Activated T-helper 17 cell treated with anti-CD3 and anti-CD28 coated beads, Interleukin-2, amount 50 U/mL, for 72 hours (primary cell): ENCODE measurements around the gene RSRC1. TPM values are rescaled to one million over a fixed set of nuclear protein-coding genes. Genes with fewer than 3 reads are reported as not detected.
"Not testable (repeated sequence)": the region's sequence is repeated elsewhere in the genome, so short reads cannot be mapped to it uniquely, and the experiment has no call there.

Source experiments
- ATAC-seq: fragments of 150-1000 bp; cut with Tn5 transposase; replicated peaks from 2 replicates; pipeline ENCODE4 v1.10.0; 2021; ENCODE audit warnings: mild to moderate bottlenecking, moderate library complexity
- H3K27ac Mint-ChIP-seq: one replicate; pipeline ENCODE4 v1.8.0; 2022; ENCODE audit warnings: mixed read lengths
- H3K27me3 Mint-ChIP-seq: one replicate; pipeline ENCODE4 v1.8.0; 2022; ENCODE audit warnings: mixed read lengths
- H3K36me3 Mint-ChIP-seq: one replicate; pipeline ENCODE4 v1.8.0; 2022; ENCODE audit warnings: low read depth, mild to moderate bottlenecking, mixed read lengths
- H3K4me1 Mint-ChIP-seq: one replicate; pipeline ENCODE4 v1.8.0; 2022; ENCODE audit warnings: mixed read lengths
- H3K4me3 Mint-ChIP-seq: one replicate; pipeline ENCODE4 v1.8.0; 2022; ENCODE audit warnings: mild to moderate bottlenecking, mixed read lengths
- H3K9me3 Mint-ChIP-seq: one replicate; pipeline ENCODE4 v1.8.0; 2022; ENCODE audit warnings: mixed read lengths
- total RNA-seq, 2 donors: library from RNA; stranded (reverse); gene quantifications; one replicate each; pipeline ENCODE4 v1.2.3, GENCODE V29; 2022

Gene RSRC1
- total RNA-seq, 2 donors from 2014 or later = 28.2 to 32.4 TPM

- H3K4me1 Mint-ChIP-seq = peaks cover 4% of the 10 kb centered on the region
- H3K27me3 Mint-ChIP-seq = no peaks in the 10 kb centered on the region
- no peak for ATAC-seq
- no peaks in the 10 kb centered on the region for H3K36me3 Mint-ChIP-seq
- H3K9me3 Mint-ChIP-seq = no peaks in the 10 kb centered on the region
- no peak overlapping the region for H3K27ac Mint-ChIP-seq
- no peak overlapping the region for H3K4me3 Mint-ChIP-seq
Observed at GRCh38 chr3:158330870-158331269, 221.0 kb downstream of the RSRC1 start.

GRCh38 chr3:158333736-158334135 is 223.8 kb downstream of the RSRC1 start:
- H3K27ac Mint-ChIP-seq = no peak overlapping the region
- no peak overlapping the region for H3K4me3 Mint-ChIP-seq
- no peaks in the 10 kb centered on the region for H3K9me3 Mint-ChIP-seq
- H3K27me3 Mint-ChIP-seq = no peaks in the 10 kb centered on the region
- peaks cover 2% of the 10 kb centered on the region for H3K4me1 Mint-ChIP-seq
- ATAC-seq = no peak
- no peaks in the 10 kb centered on the region for H3K36me3 Mint-ChIP-seq

GRCh38 chr3:158337110-158337509 is 227.2 kb downstream of the RSRC1 start:
- Mint-ChIP-seq H3K9me3 (peaks cover 4% of the 10 kb centered on the region), H3K36me3 (no peaks in the 10 kb centered on the region), H3K27ac (no peak overlapping the region), H3K4me1 (no peaks in the 10 kb centered on the region), H3K4me3 (no peak overlapping the region), H3K27me3 (no peaks in the 10 kb centered on the region)
- no peak for ATAC-seq

GRCh38 chr3:158339638-158340037 is 229.7 kb downstream of the RSRC1 start:
- Mint-ChIP-seq H3K27me3 (no peaks in the 10 kb centered on the region), H3K4me1 (no peaks in the 10 kb centered on the region), H3K27ac (no peak overlapping the region), H3K36me3 (no peaks in the 10 kb centered on the region), H3K9me3 (peaks cover 4% of the 10 kb centered on the region), H3K4me3 (no peak overlapping the region)
- ATAC-seq = no peak

- not testable (repeated sequence) for H3K4me1 Mint-ChIP-seq, H3K27me3 Mint-ChIP-seq, ATAC-seq, H3K9me3 Mint-ChIP-seq, H3K36me3 Mint-ChIP-seq, H3K27ac Mint-ChIP-seq, H3K4me3 Mint-ChIP-seq
Observed at GRCh38 chr3:158340951-158341350, 231.1 kb downstream of the RSRC1 start.

- no peak overlapping the region for H3K4me3 Mint-ChIP-seq
- no peak for ATAC-seq
- H3K27ac Mint-ChIP-seq = no peak overlapping the region
- H3K9me3 Mint-ChIP-seq = no peaks in the 10 kb centered on the region
- H3K36me3 Mint-ChIP-seq = no peaks in the 10 kb centered on the region
- no peaks in the 10 kb centered on the region for H3K27me3 Mint-ChIP-seq
- no peaks in the 10 kb centered on the region for H3K4me1 Mint-ChIP-seq
Observed at GRCh38 chr3:158347966-158348365, 238.1 kb downstream of the RSRC1 start.

- no peaks in the 10 kb centered on the region for H3K4me1 Mint-ChIP-seq
Observed at GRCh38 chr3:158350971-158351370, 241.1 kb downstream of the RSRC1 start.

GRCh38 chr3:158352551-158352950 is 242.7 kb downstream of the RSRC1 start:
- Mint-ChIP-seq H3K36me3 (no peaks in the 10 kb centered on the region), H3K27ac (no peak overlapping the region), H3K4me3 (no peak overlapping the region), H3K9me3 (no peaks in the 10 kb centered on the region), H3K27me3 (no peaks in the 10 kb centered on the region), H3K4me1 (no peaks in the 10 kb centered on the region)
- ATAC-seq = no peak

More at GRCh38 chr3:158350971-158351370, 241.1 kb downstream of the RSRC1 start:
- no peaks in the 10 kb centered on the region for H3K27me3 Mint-ChIP-seq
- no peak for ATAC-seq
- no peaks in the 10 kb centered on the region for H3K9me3 Mint-ChIP-seq
- no peaks in the 10 kb centered on the region for H3K36me3 Mint-ChIP-seq
- H3K27ac Mint-ChIP-seq = no peak overlapping the region
- no peak overlapping the region for H3K4me3 Mint-ChIP-seq

- H3K4me1 Mint-ChIP-seq = no peaks in the 10 kb centered on the region
- H3K4me3 Mint-ChIP-seq = no peak overlapping the region
- H3K36me3 Mint-ChIP-seq = peaks cover 11% of the 10 kb centered on the region
- ATAC-seq = no peak
- H3K27ac Mint-ChIP-seq = no peak overlapping the region
- H3K27me3 Mint-ChIP-seq = no peaks in the 10 kb centered on the region
- H3K9me3 Mint-ChIP-seq = no peaks in the 10 kb centered on the region
Observed at GRCh38 chr3:158354713-158355112, 244.8 kb downstream of the RSRC1 start.

GRCh38 chr3:158355623-158356588 is 246.0 kb downstream of the RSRC1 start:
- no peak overlapping the region for H3K27ac Mint-ChIP-seq
- no peaks in the 10 kb centered on the region for H3K9me3 Mint-ChIP-seq
- no peak overlapping the region for H3K4me3 Mint-ChIP-seq
- H3K4me1 Mint-ChIP-seq = no peaks in the 10 kb centered on the region
- peaks cover 13% of the 10 kb centered on the region for H3K36me3 Mint-ChIP-seq
- ATAC-seq = no peak
- H3K27me3 Mint-ChIP-seq = no peaks in the 10 kb centered on the region

- Mint-ChIP-seq H3K4me1 (no peaks in the 10 kb centered on the region), H3K4me3 (no peak overlapping the region), H3K27me3 (no peaks in the 10 kb centered on the region), H3K36me3 (peaks cover 13% of the 10 kb centered on the region), H3K9me3 (no peaks in the 10 kb centered on the region), H3K27ac (no peak overlapping the region)
- ATAC-seq = no peak
Observed at GRCh38 chr3:158359339-158359738, 249.4 kb downstream of the RSRC1 start.

GRCh38 chr3:158360756-158361448 is 251.0 kb downstream of the RSRC1 start:
- Mint-ChIP-seq H3K9me3 (no peaks in the 10 kb centered on the region), H3K36me3 (peaks cover 13% of the 10 kb centered on the region), H3K27me3 (no peaks in the 10 kb centered on the region), H3K4me3 (no peak overlapping the region), H3K4me1 (no peaks in the 10 kb centered on the region), H3K27ac (no peak overlapping the region)
- ATAC-seq = no peak

GRCh38 chr3:158368271-158368670 is 258.4 kb downstream of the RSRC1 start:
- Mint-ChIP-seq H3K4me3 (no peak overlapping the region), H3K36me3 (no peaks in the 10 kb centered on the region), H3K27ac (no peak overlapping the region), H3K27me3 (no peaks in the 10 kb centered on the region), H3K9me3 (no peaks in the 10 kb centered on the region), H3K4me1 (no peaks in the 10 kb centered on the region)
- ATAC-seq = no peak

GRCh38 chr3:158369279-158369678 is 259.4 kb downstream of the RSRC1 start:
- Mint-ChIP-seq H3K4me1 (no peaks in the 10 kb centered on the region), H3K4me3 (no peak overlapping the region), H3K36me3 (no peaks in the 10 kb centered on the region), H3K9me3 (no peaks in the 10 kb centered on the region), H3K27me3 (no peaks in the 10 kb centered on the region), H3K27ac (no peak overlapping the region)
- ATAC-seq = no peak

GRCh38 chr3:158379517-158379916 is 269.6 kb downstream of the RSRC1 start:
- H3K27ac Mint-ChIP-seq = no peak overlapping the region
- no peak for ATAC-seq
- H3K9me3 Mint-ChIP-seq = no peaks in the 10 kb centered on the region
- H3K27me3 Mint-ChIP-seq = no peaks in the 10 kb centered on the region
- H3K4me3 Mint-ChIP-seq = no peak overlapping the region
- no peaks in the 10 kb centered on the region for H3K4me1 Mint-ChIP-seq
- H3K36me3 Mint-ChIP-seq = no peaks in the 10 kb centered on the region
